ENCODE measurements around the gene PXDN.
"Not testable (repeated sequence)": the region's sequence is repeated elsewhere in the genome, so short reads cannot be mapped to it uniquely, and the experiment has no call there.

PXDN gene

DNA sequence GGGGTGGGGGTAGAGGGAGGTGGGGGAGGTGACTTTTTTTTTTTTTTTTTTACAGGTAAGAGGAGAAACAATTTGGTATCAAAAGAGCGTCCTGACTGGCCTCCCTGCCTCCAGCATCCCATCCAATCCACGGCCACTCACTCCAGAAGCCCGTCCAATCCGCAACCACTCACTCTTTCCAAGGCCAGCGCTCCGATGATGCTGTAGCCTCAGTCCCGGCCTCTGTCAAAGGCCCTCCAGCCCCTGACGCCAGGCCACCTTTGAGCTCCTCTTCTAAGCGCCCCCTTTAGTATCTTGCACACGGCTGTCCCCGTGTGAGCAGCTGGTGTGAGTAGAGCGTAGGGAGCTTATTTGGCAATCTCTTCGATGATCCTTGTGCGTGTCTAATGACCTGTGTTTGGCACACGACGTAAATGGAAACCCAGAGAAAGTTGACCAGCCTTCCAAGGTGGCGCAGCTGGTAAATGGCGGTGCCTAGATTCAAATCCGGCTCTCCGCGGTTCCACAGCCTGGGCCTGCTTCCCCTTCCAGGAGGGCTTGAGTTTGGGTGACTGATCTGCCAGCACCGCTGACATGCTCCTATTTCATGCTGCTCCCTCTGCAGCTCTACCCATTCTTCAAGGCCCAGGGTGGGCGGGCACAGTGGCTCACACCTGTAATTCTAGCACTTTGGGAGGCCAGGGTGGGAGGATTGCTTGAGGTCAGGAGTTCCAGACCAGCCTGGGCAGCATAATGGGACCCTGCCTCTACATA lies 23.8 kb upstream of the PXDN start:
- TF ChIP-seq, protein P1, sequence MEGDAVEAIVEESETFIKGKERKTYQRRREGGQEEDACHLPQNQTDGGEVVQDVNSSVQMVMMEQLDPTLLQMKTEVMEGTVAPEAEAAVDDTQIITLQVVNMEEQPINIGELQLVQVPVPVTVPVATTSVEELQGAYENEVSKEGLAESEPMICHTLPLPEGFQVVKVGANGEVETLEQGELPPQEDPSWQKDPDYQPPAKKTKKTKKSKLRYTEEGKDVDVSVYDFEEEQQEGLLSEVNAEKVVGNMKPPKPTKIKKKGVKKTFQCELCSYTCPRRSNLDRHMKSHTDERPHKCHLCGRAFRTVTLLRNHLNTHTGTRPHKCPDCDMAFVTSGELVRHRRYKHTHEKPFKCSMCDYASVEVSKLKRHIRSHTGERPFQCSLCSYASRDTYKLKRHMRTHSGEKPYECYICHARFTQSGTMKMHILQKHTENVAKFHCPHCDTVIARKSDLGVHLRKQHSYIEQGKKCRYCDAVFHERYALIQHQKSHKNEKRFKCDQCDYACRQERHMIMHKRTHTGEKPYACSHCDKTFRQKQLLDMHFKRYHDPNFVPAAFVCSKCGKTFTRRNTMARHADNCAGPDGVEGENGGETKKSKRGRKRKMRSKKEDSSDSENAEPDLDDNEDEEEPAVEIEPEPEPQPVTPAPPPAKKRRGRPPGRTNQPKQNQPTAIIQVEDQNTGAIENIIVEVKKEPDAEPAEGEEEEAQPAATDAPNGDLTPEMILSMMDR (conservative IDR thresholded peaks at IDR 0.05; ENCODE audit: low read depth, low read length), result no peak
- no peak for DNase-seq (ENCODE audit: low read depth)
- H3K4me3 ChIP-seq (ENCODE audit: low read length), result no peak overlapping the region

DNA sequence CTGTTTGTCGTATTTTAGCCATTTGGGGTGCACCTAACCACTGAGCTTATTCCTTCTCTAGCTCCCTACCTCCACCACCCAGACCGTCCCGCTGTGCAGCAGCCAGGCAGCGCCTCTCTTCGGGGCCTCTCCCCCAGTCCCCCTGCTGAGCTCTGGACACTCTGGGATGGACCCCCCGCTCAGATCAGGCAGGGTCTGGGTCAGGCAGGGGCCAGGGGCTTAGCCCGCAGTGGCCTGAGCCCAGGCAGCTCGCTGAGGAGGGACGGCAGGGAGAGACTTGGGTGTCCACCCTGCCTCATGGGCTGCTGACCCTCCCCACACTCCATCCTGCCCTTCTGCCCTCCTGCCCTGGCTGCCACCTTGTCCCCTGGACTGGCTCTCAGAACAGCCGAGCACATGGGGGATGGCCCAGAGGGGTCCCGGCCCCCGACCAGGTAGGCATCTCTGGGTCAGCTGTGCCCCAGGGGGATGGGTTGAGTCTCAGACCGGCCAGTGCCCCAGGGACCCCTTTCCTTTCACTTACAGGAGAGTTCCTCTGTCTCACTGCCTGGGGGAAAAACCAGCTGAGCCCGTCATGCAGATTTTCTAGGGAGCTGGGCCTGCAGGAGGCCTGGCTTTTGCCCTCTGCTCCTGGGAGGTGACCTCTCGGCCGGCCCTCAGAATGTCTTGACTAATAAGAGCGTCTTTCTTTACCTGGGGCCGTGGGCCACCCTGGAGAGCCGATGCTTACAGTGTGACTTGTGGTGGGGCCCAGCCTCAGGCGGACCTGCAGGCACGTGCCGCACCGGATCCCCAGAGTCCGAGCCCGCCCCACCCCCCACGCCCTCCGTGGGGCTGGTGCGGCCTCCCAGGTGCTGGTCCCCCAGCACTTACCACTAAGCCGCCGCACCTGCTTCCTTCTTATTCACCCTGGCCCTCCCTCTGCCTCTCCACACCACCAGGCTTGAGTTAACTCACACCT lies 22.8 kb upstream of the PXDN start:
- DNase-seq (ENCODE audit: low read depth), result no peak
- no peak overlapping the region for H3K4me3 ChIP-seq (ENCODE audit: low read length)
- TF ChIP-seq, protein P1 (conservative IDR thresholded peaks at IDR 0.05; ENCODE audit: low read depth, low read length), result no peak

GRCh38 chr2:1766425-1766824 lies 22.1 kb upstream of the PXDN start:
- no peak overlapping the region for H3K4me3 ChIP-seq (ENCODE audit: low read length)
- TF ChIP-seq, protein P1 (conservative IDR thresholded peaks at IDR 0.05; ENCODE audit: low read depth, low read length), result no peak
- no peak for DNase-seq (ENCODE audit: low read depth)

- not testable (repeated sequence) for DNase-seq (ENCODE audit: low read depth); H3K4me3 ChIP-seq (ENCODE audit: low read length)
These were observed 20.9 kb upstream of the PXDN start for GRCh38 chr2:1765201-1765600.

DNA sequence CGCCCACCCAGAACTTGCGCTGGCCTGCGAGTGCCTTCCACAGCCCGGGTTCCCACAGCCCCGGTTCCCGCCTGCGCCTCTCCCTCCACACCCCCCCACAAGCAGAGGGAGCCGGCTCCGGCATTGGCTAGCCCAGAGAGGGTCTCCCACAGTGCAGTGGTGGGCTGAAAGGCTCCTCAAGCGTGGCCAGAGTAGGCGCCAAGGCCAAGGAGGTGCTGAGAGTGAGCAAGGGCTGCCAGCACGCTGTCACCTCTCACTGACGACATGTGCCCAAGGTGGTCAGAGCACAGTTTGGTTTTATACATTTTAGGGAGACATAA lies 15.3 kb upstream of the PXDN start:
- H3K4me3 ChIP-seq (ENCODE audit: low read length), result no peak overlapping the region
- TF ChIP-seq, protein P1 (conservative IDR thresholded peaks at IDR 0.05; ENCODE audit: low read depth, low read length), result no peak
- no peak for DNase-seq (ENCODE audit: low read depth)

- no peak overlapping the region for H3K4me3 ChIP-seq (ENCODE audit: low read length)
- TF ChIP-seq, protein P1 (conservative IDR thresholded peaks at IDR 0.05; ENCODE audit: low read depth, low read length), result no peak
- no peak for DNase-seq (ENCODE audit: low read depth)
These were observed 14.7 kb upstream of the PXDN start for GRCh38 chr2:1758774-1759610.

- no peak overlapping the region for H3K4me3 ChIP-seq (ENCODE audit: low read length)
- TF ChIP-seq, protein P1 (conservative IDR thresholded peaks at IDR 0.05; ENCODE audit: low read depth, low read length), result no peak
- no peak for DNase-seq (ENCODE audit: low read depth)
These were observed 13.9 kb upstream of the PXDN start for GRCh38 chr2:1758171-1758570.
